IMR-90 (cell line): ENCODE results near the gene ADARB2.

Experiments used
- BHLHE40 ChIP-seq: fragments of 150-350 bp; IDR thresholded peaks from 2 replicates; pipeline ENCODE4 v1.6.1; 2016; ENCODE audit warnings: mild to moderate bottlenecking, low read depth, low read length
- CEBPB ChIP-seq: IDR thresholded peaks from 2 replicates; pipeline ENCODE4 v1.6.1; 2012; ENCODE audit warnings: low read depth, low read length, improper control_type of control experiment
- CHD1 ChIP-seq: IDR thresholded peaks from 2 replicates; pipeline ENCODE4 v1.6.1; 2012; ENCODE audit warnings: low read depth, low read length, improper control_type of control experiment
- CTCF ChIP-seq: conservative IDR thresholded peaks from 2 replicates; pipeline ENCODE4 v1.5.1; 2012; ENCODE audit warnings: mild to moderate bottlenecking, low read depth, low read length, improper control_type of control experiment
- ELK1 ChIP-seq: fragments of 150-350 bp; IDR thresholded peaks from 2 replicates; pipeline ENCODE4 v1.6.1; 2016; ENCODE audit warnings: low read depth, mild to moderate bottlenecking, low read length, moderate library complexity, borderline replicate concordance
- MAFK ChIP-seq: IDR thresholded peaks from 2 replicates; pipeline ENCODE4 v1.6.1; 2012; ENCODE audit warnings: low read depth, low read length, improper control_type of control experiment
- MXI1 ChIP-seq: IDR thresholded peaks from 2 replicates; pipeline ENCODE4 v1.6.1; 2012; ENCODE audit warnings: low read depth, mild to moderate bottlenecking, low read length, moderate library complexity, borderline replicate concordance
- NFE2L2 ChIP-seq: fragments of 150-350 bp; IDR thresholded peaks from 2 replicates; pipeline ENCODE4 v1.6.1; 2016; ENCODE audit warnings: low read depth, mild to moderate bottlenecking, low read length
- POLR2A ChIP-seq: IDR thresholded peaks from 2 replicates; pipeline ENCODE4 v1.6.1; 2012; ENCODE audit warnings: mild to moderate bottlenecking, low read depth, low read length
- RAD21 ChIP-seq: IDR thresholded peaks from 2 replicates; pipeline ENCODE4 v1.6.1; 2012; ENCODE audit warnings: low read length, improper control_type of control experiment
- RCOR1 ChIP-seq: IDR thresholded peaks from 2 replicates; pipeline ENCODE4 v1.6.1; 2012; ENCODE audit warnings: mild to moderate bottlenecking, low read length, improper control_type of control experiment; ENCODE audit not compliant: insufficient replicate concordance
- RFX5 ChIP-seq: IDR thresholded peaks from 2 replicates; pipeline ENCODE4 v1.8.0; 2012; ENCODE audit warnings: low read depth, mild to moderate bottlenecking, low read length, moderate library complexity
- SMC3 ChIP-seq: fragments of 150-350 bp; IDR thresholded peaks from 2 replicates; pipeline ENCODE4 v1.6.1; 2016; ENCODE audit warnings: low read depth, mild to moderate bottlenecking, antibody characterized with exemption, low read length, moderate library complexity
- TF ChIP-seq, protein P1 (sequence below): fragments of 150-350 bp; IDR thresholded peaks from 2 replicates; pipeline ENCODE4 v1.6.1; 2017; ENCODE audit warnings: mild to moderate bottlenecking, antibody characterized with exemption, low read length, low read depth

DNA sequence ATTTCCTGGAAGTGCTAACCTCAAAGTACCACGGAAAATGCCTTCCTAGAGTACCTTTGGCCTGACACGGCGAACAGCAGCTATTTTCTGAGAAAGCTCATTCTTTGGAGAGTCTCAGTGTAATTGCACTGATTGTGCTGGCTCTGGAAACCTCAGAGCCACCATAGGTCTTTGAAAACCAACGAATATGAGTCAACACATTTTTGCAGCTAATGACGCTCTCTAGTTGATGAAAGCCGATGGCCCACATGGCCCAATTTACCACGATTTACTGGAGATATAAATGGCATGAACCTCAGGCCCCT lies 187.1 kb downstream of the ADARB2 start:
- no peak for TF ChIP-seq CTCF
- no peak for TF ChIP-seq POLR2A
- no peak for TF ChIP-seq MXI1
- TF ChIP-seq RAD21 = no peak
- TF ChIP-seq, protein P1, sequence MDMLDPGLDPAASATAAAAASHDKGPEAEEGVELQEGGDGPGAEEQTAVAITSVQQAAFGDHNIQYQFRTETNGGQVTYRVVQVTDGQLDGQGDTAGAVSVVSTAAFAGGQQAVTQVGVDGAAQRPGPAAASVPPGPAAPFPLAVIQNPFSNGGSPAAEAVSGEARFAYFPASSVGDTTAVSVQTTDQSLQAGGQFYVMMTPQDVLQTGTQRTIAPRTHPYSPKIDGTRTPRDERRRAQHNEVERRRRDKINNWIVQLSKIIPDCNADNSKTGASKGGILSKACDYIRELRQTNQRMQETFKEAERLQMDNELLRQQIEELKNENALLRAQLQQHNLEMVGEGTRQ = no peak
- TF ChIP-seq RFX5 = no peak
- TF ChIP-seq CEBPB = no peak
- TF ChIP-seq BHLHE40 = no peak
- TF ChIP-seq RCOR1 = no peak
- TF ChIP-seq MAFK = no peak
- TF ChIP-seq NFE2L2 = no peak
- TF ChIP-seq SMC3 = no peak
- no peak for TF ChIP-seq CHD1
- TF ChIP-seq ELK1 = no peak
